Spinal cord (tissue), 10 donors: ENCODE results near the gene ZNF76. TPM values are rescaled to one million over a fixed set of nuclear protein-coding genes. Genes with fewer than 3 reads are reported as not detected.
A peak's percentile ranks its signal among the peaks of the same experiment; 100 is the strongest.

Experiments
- DNase-seq, 6 donors: peaks; one replicate each; pipeline versions ENCODE4 v3.0.0 to v3.0.0-alpha.2; 2013 to 2015; ENCODE audit warnings: low spot score in 6 of 6, low read depth in 4 of 6
- H3K27ac ChIP-seq: one replicate; pipeline ENCODE4 v1.5.1; 2013; ENCODE audit warnings: low read depth, low read length, control low read depth
- H3K27me3 ChIP-seq: one replicate; pipeline ENCODE4 v1.6.1; 2013; ENCODE audit warnings: low read length; ENCODE audit not compliant: control insufficient read depth, insufficient read depth
- H3K36me3 ChIP-seq: one replicate; pipeline ENCODE4 v1.6.1; 2013; ENCODE audit warnings: low read length; ENCODE audit not compliant: control insufficient read depth, insufficient read depth
- H3K4me1 ChIP-seq: one replicate; pipeline ENCODE4 v1.6.1; 2013; ENCODE audit warnings: low read length; ENCODE audit not compliant: control insufficient read depth, insufficient read depth
- H3K4me3 ChIP-seq: one replicate; pipeline ENCODE4 v1.5.1; 2013; ENCODE audit warnings: low read depth, low read length, control low read depth
- H3K9me3 ChIP-seq: one replicate; pipeline ENCODE4 v1.6.1; 2013; ENCODE audit warnings: low read length; ENCODE audit not compliant: control insufficient read depth, insufficient read depth
- WGBS: methylation state at CpG from one replicate; pipeline ENCODE4 v1.1.5; 2013; ENCODE audit warnings: missing lambda C conversion rate; ENCODE audit not compliant: insufficient coverage; 5-methylcytosine and 5-hydroxymethylcytosine counted together
- polyA plus RNA-seq, 2 donors: library from polyadenylated mRNA; unstranded; fragments of 120-200 nt; gene quantifications; one replicate each; pipeline ENCODE4 v1.2.1, GENCODE V29; 2013; ENCODE audit not compliant: insufficient read length in 2 of 2
- total RNA-seq, 2 donors: library from RNA; depleted of rRNA in 1 of 2; stranded (reverse); fragments of 120-200 nt in 1 of 2; fragments of >200 nt in 1 of 2; gene quantifications; one replicate each; pipeline versions ENCODE4 v1.2.3 to v1.2.4, GENCODE V29; 2013 to 2014
- donor health status: healthy.

ZNF76 gene
- total and polyA plus RNA-seq, 4 donors, result 15.5 to 61.2 (median 37.7) TPM

DNA sequence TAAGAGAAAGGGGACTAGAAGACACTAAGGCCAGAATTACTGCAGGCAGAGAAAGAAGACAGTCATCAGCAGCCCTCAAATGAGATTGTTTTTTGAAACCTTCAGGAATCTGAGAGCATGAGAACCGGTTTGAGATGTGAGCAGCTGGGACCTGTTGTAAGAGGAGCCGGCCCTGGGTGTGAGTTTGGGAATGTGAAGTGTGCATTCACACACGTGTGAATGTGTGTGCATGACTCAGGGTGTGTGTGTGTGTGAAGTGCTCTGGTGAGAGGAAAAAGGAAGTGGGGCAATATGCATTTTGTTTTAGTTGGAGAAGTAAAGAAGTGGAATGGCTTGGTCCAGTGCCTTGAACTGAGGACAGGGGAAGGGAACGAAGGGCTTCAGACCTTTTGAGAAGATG, 41.5 kb upstream of the ZNF76 start:
- Histone ChIP-seq H3K4me3 (no peak overlapping the region), H3K4me1 (peaks cover 42% of the 10 kb centered on the region), H3K27me3 (peaks cover 4% of the 10 kb centered on the region), H3K27ac (peak overlapping the region; percentile 15), H3K9me3 (no peaks in the 10 kb centered on the region), H3K36me3 (peaks cover 5% of the 10 kb centered on the region)
- no peak for DNase-seq
- WGBS, result 47% methylated on average over 4 of the region's 4 CpGs

DNA sequence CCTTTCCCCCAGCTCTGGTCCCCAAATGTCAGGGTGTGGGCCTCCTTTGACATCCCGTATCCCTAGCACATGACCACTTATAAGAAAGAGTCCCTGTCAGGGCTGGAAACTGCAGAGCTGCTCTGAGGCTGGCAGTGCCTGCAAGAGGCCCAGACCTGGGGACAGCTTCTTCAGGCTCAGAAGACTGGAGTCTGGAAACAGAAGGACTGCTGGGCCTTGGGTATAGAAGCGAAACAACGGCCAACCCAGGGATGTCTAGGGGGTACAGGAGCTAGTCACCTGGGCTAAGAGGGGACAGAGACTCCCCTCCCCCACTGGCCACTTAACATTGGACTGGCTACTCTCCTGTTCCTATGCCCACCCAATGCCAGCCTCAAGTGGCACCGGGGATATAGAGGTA, 41.1 kb upstream of the ZNF76 start:
- Histone ChIP-seq H3K4me1 (peaks cover 38% of the 10 kb centered on the region), H3K36me3 (peaks cover 5% of the 10 kb centered on the region), H3K9me3 (no peaks in the 10 kb centered on the region), H3K4me3 (no peak overlapping the region), H3K27ac (peak overlapping the region; percentile 15), H3K27me3 (peaks cover 4% of the 10 kb centered on the region)
- DNase-seq, result no peak
- WGBS, result 77% methylated on average over 3 of the region's 4 CpGs

DNA sequence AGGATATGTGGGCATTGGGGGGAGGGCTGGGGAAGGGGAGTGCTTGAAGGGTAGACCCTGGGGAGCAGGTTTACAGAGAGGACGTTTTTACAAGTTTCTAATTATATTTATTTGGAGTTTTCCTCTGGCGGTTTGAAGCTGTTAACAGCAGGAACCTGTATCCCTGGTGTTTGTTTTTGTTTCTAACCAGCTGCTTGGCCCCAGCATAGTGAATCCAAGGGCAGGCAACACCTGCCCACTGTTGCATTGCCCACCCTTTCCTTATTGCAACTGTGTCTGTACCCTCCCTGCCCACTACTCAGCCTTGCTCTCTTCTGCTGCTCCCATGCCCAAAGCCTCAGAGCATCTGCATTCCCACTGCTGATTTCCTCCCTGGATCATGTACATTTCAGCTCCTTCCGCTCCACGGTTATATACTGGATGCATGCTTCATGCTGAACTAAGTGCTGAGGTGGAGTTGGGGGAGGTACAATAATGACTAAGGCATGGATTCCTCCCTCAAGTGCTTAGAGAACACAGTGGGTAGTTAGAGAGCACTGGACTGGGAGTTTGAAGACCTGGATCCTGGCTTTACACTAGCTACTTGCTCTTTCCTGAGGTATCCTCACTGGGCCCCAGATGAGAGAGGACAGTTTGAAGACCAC, 39.7 kb upstream of the ZNF76 start:
- no peak for DNase-seq
- Histone ChIP-seq H3K4me1 (peaks cover 37% of the 10 kb centered on the region), H3K27me3 (peaks cover 3% of the 10 kb centered on the region), H3K4me3 (no peak overlapping the region), H3K27ac (no peak overlapping the region), H3K36me3 (peaks cover 5% of the 10 kb centered on the region), H3K9me3 (no peaks in the 10 kb centered on the region)
- WGBS, result 100% methylated on average over 1 of the region's 4 CpGs

DNA sequence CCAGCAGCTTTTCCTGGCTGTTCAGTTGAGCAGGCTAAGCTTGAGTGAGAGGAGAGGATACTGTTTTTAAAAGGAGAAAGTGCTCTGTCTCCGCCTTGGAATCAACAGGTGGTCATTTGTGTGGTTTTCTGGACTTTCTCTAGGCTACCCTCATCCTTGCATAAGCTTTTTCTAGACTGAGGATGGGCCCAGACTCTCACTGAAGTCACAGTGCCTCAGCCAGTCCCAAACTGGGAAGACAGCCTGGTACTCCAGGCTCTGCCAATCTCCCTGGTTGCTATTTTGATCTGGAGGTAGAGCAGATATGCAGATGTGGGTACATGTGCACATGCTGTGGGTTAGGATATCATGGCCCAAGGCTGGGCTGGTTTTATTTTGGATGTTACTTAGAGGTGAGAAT, 38.8 kb upstream of the ZNF76 start:
- Histone ChIP-seq H3K27me3 (no peaks in the 10 kb centered on the region), H3K4me1 (peaks cover 30% of the 10 kb centered on the region), H3K4me3 (no peak overlapping the region), H3K9me3 (no peaks in the 10 kb centered on the region), H3K27ac (no peak overlapping the region), H3K36me3 (peaks cover 5% of the 10 kb centered on the region)
- no CpG with 5 or more reads among the region's 1 CpG for WGBS
- no peak for DNase-seq

DNA sequence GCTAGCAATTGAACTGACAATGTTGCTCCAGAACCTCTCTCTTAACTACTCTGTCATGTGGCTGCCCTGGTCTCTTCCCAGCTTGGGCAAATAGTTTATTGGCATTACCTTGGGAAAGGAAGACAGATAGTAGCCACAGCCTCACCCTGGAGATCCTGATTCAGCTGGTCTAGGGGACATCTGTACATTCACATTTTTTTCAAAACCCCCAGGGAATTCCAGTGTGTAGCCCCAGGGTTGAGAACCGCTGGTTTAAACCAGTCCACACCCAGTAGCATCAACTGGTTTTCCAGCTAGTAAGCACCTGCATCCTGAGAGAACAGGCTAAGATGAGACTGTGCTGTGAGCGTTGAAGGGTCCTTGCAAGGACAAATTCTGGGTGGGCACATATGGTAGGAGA, 36.1 kb upstream of the ZNF76 start:
- Histone ChIP-seq H3K4me3 (no peak overlapping the region), H3K9me3 (no peaks in the 10 kb centered on the region), H3K27me3 (no peaks in the 10 kb centered on the region), H3K4me1 (peaks cover 15% of the 10 kb centered on the region), H3K27ac (no peak overlapping the region), H3K36me3 (peaks cover 2% of the 10 kb centered on the region)
- 94% methylated on average over 2 of the region's 2 CpGs for WGBS
- no peak for DNase-seq

DNA sequence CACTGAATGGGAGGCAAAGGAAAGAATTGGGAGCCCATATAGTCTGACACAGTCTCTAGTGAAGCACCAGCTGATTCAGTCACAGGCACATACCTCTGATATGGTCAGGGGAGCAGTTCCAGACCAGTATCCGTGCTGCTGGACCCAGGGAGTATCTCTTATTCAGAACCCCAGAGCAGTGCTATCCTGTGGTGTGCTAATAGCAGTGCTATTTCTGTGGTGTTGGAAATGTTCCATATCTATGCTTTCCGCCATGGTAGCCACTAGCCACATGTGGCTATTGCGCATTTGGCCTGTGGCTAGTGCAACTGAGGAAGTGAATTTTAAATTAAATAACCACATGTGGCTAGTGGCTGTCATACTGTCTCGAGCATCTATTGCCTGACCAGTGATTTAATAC, 34.8 kb upstream of the ZNF76 start:
- no peak overlapping the region for H3K4me3 ChIP-seq
- DNase-seq, result no peak
- WGBS, result 100% methylated on average over 1 of the region's 4 CpGs
- H3K27me3 ChIP-seq, result no peaks in the 10 kb centered on the region
- no peaks in the 10 kb centered on the region for H3K36me3 ChIP-seq
- no peaks in the 10 kb centered on the region for H3K9me3 ChIP-seq
- H3K27ac ChIP-seq, result no peak overlapping the region
- peaks cover 5% of the 10 kb centered on the region for H3K4me1 ChIP-seq

DNA sequence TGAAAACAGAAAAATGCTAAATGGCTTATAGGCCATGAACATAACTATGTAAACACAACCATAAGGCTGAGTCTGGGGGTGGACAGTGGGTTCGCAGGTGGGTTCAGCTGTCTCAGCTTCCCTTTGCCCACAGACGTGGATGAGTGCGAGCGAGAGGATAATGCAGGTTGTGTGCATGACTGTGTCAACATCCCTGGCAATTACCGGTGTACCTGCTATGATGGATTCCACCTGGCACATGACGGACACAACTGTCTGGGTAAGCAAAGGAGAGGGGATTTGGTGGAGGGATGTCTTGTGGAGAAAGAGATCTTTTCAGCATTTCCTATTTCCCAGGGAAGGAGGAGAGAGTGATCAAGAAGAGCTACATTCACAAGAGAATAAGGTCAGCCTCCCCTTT, 31.1 kb upstream of the ZNF76 start:
- no peak overlapping the region for H3K27ac ChIP-seq
- no peaks in the 10 kb centered on the region for H3K9me3 ChIP-seq
- no peak overlapping the region for H3K4me3 ChIP-seq
- DNase-seq, result no peak
- peaks cover 16% of the 10 kb centered on the region for H3K36me3 ChIP-seq
- peaks cover 16% of the 10 kb centered on the region for H3K4me1 ChIP-seq
- no peaks in the 10 kb centered on the region for H3K27me3 ChIP-seq
- WGBS, result 94% methylated on average over 5 of the region's 6 CpGs

DNA sequence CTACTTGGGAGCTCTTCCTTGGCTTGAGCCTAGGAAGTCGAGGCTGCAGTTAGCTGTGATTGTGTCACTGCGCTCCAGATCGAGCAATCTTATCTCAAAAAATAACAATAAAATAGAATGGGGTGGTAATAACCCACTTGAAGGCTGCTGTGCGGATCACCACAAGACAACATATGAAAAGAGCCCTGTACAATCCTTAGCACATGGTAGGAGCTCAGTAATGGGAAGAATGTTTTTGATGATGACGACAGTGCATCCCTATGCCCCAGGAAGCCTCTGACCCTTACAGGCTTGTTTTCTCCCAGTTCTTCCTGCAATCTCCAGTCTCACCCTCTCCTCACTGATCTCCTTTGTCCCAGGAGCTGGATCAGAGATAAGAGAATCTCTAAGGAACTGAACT, 30.2 kb upstream of the ZNF76 start:
- DNase-seq, result no peak
- H3K9me3 ChIP-seq, result no peaks in the 10 kb centered on the region
- H3K27me3 ChIP-seq, result no peaks in the 10 kb centered on the region
- H3K4me1 ChIP-seq, result peaks cover 16% of the 10 kb centered on the region
- no CpG with 5 or more reads among the region's 5 CpGs for WGBS
- peaks cover 16% of the 10 kb centered on the region for H3K36me3 ChIP-seq
- no peak overlapping the region for H3K27ac ChIP-seq
- H3K4me3 ChIP-seq, result no peak overlapping the region

DNA sequence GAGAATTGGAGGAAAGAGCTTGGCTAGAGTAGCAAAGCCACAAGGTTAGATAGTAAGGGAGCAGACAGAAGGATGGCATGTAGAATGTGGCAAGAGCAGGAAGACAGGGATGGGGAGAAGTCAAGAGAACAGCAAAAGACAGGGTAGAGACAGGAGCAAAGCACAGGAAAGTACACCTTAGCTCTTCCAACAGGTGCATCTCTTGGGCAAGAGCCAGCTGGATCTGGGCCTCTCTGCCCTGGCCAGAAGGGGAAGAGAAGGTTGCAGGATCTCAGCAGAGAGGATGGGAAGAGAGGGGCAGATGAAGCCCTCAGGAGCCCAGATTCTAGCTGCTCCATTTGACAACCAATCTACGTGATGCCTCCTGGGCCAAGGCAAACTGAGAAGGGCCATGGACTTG, 29.0 kb upstream of the ZNF76 start:
- H3K9me3 ChIP-seq, result no peaks in the 10 kb centered on the region
- H3K36me3 ChIP-seq, result peaks cover 21% of the 10 kb centered on the region
- 100% methylated on average over 1 of the region's 1 CpG for WGBS
- no peak for DNase-seq
- peaks cover 16% of the 10 kb centered on the region for H3K4me1 ChIP-seq
- H3K27me3 ChIP-seq, result no peaks in the 10 kb centered on the region
- no peak overlapping the region for H3K4me3 ChIP-seq
- no peak overlapping the region for H3K27ac ChIP-seq

DNA sequence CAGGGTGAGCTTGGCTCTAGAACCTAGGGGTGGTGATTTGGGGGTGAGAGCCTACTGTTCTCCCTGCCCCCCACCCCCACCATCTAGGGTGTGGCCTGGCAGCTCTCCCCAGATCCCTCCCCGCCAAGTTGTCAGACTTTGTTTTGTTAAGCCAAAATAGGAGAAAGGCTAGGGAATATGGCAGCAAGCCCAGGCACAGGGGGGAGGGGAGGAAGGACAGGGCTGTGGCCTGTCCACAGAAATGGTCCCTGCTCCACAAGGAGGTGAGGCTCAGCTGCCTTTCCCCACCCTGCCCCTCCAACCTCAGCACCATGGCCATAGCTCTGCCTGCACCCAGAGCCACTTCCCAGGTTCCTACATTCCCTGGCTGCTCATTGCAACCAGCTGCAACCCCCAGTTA, 28.6 kb upstream of the ZNF76 start:
- Histone ChIP-seq H3K27me3 (no peaks in the 10 kb centered on the region), H3K27ac (no peak overlapping the region), H3K36me3 (peaks cover 23% of the 10 kb centered on the region), H3K4me1 (peaks cover 16% of the 10 kb centered on the region), H3K4me3 (no peak overlapping the region), H3K9me3 (no peaks in the 10 kb centered on the region)
- no CpG with 5 or more reads among the region's 1 CpG for WGBS
- DNase-seq, result peak in 1 of 6 donors; percentile 64
